BE2C (cell line): ENCODE results near the gene DYNLT5. TPM values are rescaled to one million over a fixed set of nuclear protein-coding genes. Genes with fewer than 3 reads are reported as not detected.

ENCODE experiments used
- DNase-seq: peaks from one replicate; pipeline ENCODE4 v3.0.0-alpha.2; 2020
- H3K27me3 ChIP-seq: fragments of 250-450 bp; sonication (Bioruptor Pico); 2 replicates; pipeline ENCODE4 v1.5.1; 2020; ENCODE audit warnings: mild to moderate bottlenecking
- H3K36me3 ChIP-seq: fragments of 250-450 bp; sonication (Bioruptor Pico); 2 replicates; pipeline ENCODE4 v1.5.1; 2020; ENCODE audit warnings: mild to moderate bottlenecking
- H3K4me1 ChIP-seq: fragments of 250-450 bp; sonication (Bioruptor Pico); 2 replicates; pipeline ENCODE4 v1.5.1; 2020
- H3K4me3 ChIP-seq: 2 replicates; pipeline ENCODE4 v1.5.1; 2011; ENCODE audit warnings: low read depth, low read length
- H3K9me3 ChIP-seq: fragments of 250-450 bp; sonication (Bioruptor Pico); 2 replicates; pipeline ENCODE4 v1.5.1; 2020
- polyA plus RNA-seq: library from polyadenylated mRNA; unstranded; fragments of >200 nt; gene quantifications from one replicate; pipeline ENCODE4 v1.2.1, GENCODE V29; 2012; ENCODE audit warnings: low read depth, missing spikeins; ENCODE audit not compliant: insufficient read length, insufficient read depth
- TF ChIP-seq, protein P1 (sequence below): IDR thresholded peaks from 2 replicates; pipeline ENCODE4 v1.5.1; 2012; ENCODE audit warnings: mild to moderate bottlenecking, low read depth, low read length

The DYNLT5 gene, protein sequence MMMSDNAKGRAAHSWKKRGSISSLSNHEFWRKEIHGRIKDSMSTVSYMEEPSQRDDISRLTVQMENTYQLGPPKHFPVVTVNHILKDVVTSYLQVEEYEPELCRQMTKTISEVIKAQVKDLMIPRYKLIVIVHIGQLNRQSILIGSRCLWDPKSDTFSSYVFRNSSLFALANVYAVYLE
- polyA plus RNA-seq = not detected

DNA sequence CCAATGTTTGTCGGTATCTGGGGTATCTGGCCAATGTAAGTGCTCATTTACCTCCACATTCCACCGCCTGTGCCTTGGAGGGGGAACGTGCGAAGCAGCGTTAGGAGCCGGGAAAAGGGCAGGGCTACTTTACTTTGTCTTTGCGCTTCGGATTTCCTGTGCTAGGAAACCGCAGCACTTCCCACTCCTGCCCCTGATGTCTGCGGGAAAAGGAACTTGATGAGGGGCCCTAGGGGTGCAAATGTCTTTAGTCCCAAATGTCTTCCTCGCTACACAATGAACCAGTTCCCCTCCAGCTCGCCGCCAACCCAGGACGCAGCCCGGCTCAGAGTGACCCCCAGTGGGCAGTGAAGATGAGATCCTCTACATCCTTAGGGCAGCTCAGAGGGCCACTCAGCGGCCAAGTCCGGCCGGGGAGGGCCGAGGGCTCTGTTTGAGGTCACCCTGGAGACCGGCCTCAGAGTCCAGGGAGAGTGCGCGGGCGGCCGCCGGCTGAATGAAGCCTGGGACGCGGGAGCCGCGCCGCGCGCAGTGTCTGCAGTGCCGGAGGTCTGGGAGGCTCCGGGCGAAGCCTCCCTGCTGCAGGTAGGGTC, at the start of gene DYNLT5:
Gene DYNLT5, plus strand, starts transcription at position 460 of the 593 bp plus-strand sequence. CDS start 2,200 bp downstream, outside the sequence.
- TF ChIP-seq, protein P1, sequence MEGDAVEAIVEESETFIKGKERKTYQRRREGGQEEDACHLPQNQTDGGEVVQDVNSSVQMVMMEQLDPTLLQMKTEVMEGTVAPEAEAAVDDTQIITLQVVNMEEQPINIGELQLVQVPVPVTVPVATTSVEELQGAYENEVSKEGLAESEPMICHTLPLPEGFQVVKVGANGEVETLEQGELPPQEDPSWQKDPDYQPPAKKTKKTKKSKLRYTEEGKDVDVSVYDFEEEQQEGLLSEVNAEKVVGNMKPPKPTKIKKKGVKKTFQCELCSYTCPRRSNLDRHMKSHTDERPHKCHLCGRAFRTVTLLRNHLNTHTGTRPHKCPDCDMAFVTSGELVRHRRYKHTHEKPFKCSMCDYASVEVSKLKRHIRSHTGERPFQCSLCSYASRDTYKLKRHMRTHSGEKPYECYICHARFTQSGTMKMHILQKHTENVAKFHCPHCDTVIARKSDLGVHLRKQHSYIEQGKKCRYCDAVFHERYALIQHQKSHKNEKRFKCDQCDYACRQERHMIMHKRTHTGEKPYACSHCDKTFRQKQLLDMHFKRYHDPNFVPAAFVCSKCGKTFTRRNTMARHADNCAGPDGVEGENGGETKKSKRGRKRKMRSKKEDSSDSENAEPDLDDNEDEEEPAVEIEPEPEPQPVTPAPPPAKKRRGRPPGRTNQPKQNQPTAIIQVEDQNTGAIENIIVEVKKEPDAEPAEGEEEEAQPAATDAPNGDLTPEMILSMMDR = no peak
- DNase-seq = peak; percentile 13
- Histone ChIP-seq H3K9me3 (no peaks in the 10 kb centered on the region), H3K4me3 (peak within 1 kb of the TSS; percentile 39), H3K36me3 (no peaks in the 10 kb centered on the region), H3K4me1 (no peaks in the 10 kb centered on the region), H3K27me3 (0 out of 2 replicates have a peak, but pooled peaks cover 4% of the 10 kb centered on the region)

DNA sequence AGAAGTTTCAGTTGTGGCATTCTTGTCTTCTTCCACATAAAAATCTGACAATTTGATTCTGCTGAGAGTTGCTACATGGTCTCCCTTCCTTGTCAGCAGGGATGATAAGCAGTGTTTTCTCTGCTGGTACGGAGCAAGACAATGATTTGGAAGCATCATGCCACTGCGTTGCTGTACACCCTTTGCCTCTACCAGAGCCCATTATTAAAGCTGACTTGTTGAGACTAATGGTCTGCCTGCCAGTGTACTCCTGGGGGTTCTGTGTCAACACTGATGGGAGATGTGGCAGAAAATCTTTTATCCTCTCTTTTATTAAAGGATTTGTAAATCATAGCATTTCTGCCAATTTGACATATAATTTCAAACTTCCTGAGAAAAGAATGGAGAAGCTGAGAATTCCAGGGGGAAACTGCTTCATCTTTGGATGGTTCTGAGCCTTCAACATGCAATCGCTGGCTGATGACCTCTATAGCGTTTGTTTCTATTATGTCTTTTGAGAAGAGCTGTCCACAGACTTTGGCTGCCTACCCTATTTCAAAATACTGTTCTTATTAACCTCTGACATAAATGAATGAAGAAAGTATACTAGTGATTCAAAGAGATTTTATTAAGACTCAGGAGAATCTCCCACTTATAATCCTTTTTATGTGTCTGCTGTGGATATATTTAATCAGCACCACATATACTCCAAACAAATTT, 47.9 kb upstream of the DYNLT5 start:
- H3K36me3 ChIP-seq = no peaks in the 10 kb centered on the region
- no peak for DNase-seq
- TF ChIP-seq, protein P1 = no peak
- H3K9me3 ChIP-seq = no peaks in the 10 kb centered on the region
- H3K4me3 ChIP-seq = no peak overlapping the region
- H3K27me3 ChIP-seq = no peaks in the 10 kb centered on the region
- H3K4me1 ChIP-seq = no peaks in the 10 kb centered on the region

DNA sequence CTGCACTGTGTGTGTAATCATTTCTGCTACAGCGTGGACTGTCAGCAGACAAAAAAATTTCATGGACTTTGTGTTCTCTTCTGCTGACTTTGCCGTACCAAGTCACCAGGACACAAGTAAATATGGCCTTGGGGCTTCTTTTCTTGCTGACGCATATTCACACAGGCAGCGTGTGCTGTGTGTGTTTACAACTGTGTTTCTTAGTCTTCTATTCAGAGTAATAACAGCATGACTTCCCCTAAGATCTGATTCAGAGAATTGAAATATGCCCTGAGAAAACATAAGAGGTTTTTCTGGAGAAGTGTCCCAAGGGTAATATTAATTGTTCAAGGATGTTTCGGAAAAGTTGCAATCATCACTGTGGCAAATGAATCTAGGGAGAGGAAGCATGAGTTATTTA, 47.1 kb upstream of the DYNLT5 start:
- Histone ChIP-seq H3K4me1 (no peaks in the 10 kb centered on the region), H3K9me3 (no peaks in the 10 kb centered on the region), H3K4me3 (no peak overlapping the region), H3K36me3 (no peaks in the 10 kb centered on the region), H3K27me3 (no peaks in the 10 kb centered on the region)
- no peak for DNase-seq
- TF ChIP-seq, protein P1 = no peak

DNA sequence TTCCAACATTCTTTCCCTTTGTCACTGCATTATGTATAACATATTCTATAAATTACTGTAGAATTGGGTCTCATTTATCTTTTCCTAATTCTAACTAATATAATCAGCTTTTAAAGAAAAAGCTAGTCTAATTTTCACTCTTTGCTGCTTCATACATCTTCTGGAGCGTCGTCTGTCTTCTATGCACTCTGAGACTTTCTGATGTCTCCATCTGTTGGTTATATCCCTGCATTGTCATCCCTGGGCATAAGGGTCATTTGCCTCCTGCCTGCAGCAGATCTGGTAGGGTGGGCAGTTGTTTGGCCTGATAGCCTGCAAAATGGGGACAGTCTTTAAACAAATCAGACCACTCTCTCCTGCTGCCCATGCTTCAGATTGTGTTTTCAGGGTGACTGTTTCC, 40.8 kb upstream of the DYNLT5 start:
- Histone ChIP-seq H3K36me3 (no peaks in the 10 kb centered on the region), H3K4me3 (no peak overlapping the region), H3K4me1 (0 out of 2 replicates have a peak, but pooled peaks cover 2% of the 10 kb centered on the region), H3K9me3 (no peaks in the 10 kb centered on the region), H3K27me3 (no peaks in the 10 kb centered on the region)
- DNase-seq = peak; percentile 10
- TF ChIP-seq, protein P1 = peak; percentile 44

DNA sequence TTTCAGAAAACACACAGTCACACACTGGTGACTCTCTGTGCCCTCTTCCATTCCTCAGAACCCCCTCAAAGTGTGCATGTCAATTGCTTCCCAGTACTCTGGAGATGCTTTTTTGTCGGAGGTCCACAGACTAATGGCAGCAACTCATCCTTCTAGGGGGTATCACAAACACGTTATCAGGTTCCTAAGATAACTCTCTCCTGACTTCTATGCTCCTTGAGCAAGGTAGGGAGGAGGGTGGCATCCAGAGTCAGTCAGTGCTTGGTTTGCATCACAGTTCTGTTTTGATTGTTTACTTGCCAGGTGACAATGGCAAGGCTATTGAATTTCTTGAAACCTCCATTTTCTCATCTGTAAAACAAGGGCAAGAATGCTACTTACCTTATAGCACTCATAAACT, 39.4 kb upstream of the DYNLT5 start:
- Histone ChIP-seq H3K36me3 (no peaks in the 10 kb centered on the region), H3K27me3 (no peaks in the 10 kb centered on the region), H3K4me3 (no peak overlapping the region), H3K9me3 (no peaks in the 10 kb centered on the region), H3K4me1 (0 out of 2 replicates have a peak, but pooled peaks cover 2% of the 10 kb centered on the region)
- TF ChIP-seq, protein P1 = no peak
- DNase-seq = no peak
